OCI-LY7 (cell line): Measurements from ENCODE around the gene NFIA.

Experiments
- CTCF ChIP-seq: fragments of 200-600 bp; sonication (generic); conservative IDR thresholded peaks from 2 replicates; pipeline ENCODE4 v1.5.1; 2014; ENCODE audit warnings: mild to moderate bottlenecking, antibody characterized with exemption, low read length, moderate library complexity, mixed read lengths
- EZH2phosphoT487 ChIP-seq: fragments of 200-600 bp; sonication (generic); IDR thresholded peaks from 2 replicates; pipeline ENCODE4 v1.6.1; 2018; ENCODE audit warnings: low read depth, borderline replicate concordance, mild to moderate bottlenecking, mixed run types, antibody characterized with exemption, low read length, moderate library complexity, mixed read lengths

GRCh38 chr1:61389926-61390845 is 307.8 kb downstream of the NFIA start:
- TF ChIP-seq CTCF, result no peak
- no peak for TF ChIP-seq EZH2phosphoT487
